Smooth muscle cell (in vitro differentiated cells): ENCODE measurements around the gene WDR27. TPM values are rescaled to one million over a fixed set of nuclear protein-coding genes. Genes with fewer than 3 reads are reported as not detected.

Experiments
- DNase-seq: peaks from one replicate; lab custom pipeline; 2025; ENCODE audit not compliant: unreplicated experiment; lab: John Stamatoyannopoulos, UW
- H2AFZ ChIP-seq: fragments of 200-600 bp; sonication (generic); 2 replicates; pipeline ENCODE4 v1.6.0; 2016; ENCODE audit warnings: antibody characterized with exemption, low read depth, mild to moderate bottlenecking
- H3F3A ChIP-seq: fragments of 200-600 bp; sonication (generic); 2 replicates; pipeline ENCODE4 v1.6.0; 2017; ENCODE audit warnings: antibody characterized with exemption, low read depth
- H3K27ac ChIP-seq: fragments of 200-600 bp; sonication (generic); 2 replicates; pipeline ENCODE4 v1.5.1; 2016; ENCODE audit warnings: low read depth, mild to moderate bottlenecking
- H3K27me3 ChIP-seq: fragments of 200-600 bp; sonication (generic); 2 replicates; pipeline ENCODE4 v1.6.1; 2016; ENCODE audit warnings: low read depth, mild to moderate bottlenecking
- H3K36me3 ChIP-seq: fragments of 200-600 bp; sonication (generic); 2 replicates; pipeline ENCODE4 v1.5.1; 2016; ENCODE audit warnings: low read depth
- H3K4me1 ChIP-seq: fragments of 200-600 bp; sonication (generic); 2 replicates; pipeline ENCODE4 v1.5.1; 2016; ENCODE audit warnings: low read depth
- H3K4me2 ChIP-seq: fragments of 200-600 bp; sonication (generic); 2 replicates; pipeline ENCODE4 v1.6.0; 2016; ENCODE audit warnings: mild to moderate bottlenecking
- H3K4me3 ChIP-seq: fragments of 200-600 bp; sonication (generic); 2 replicates; pipeline ENCODE4 v1.5.1; 2016; ENCODE audit warnings: mild to moderate bottlenecking
- H3K79me2 ChIP-seq: fragments of 200-600 bp; sonication (generic); 2 replicates; pipeline ENCODE4 v1.6.0; 2016; ENCODE audit warnings: low read depth, mild to moderate bottlenecking
- H3K9ac ChIP-seq: fragments of 200-600 bp; sonication (generic); 2 replicates; pipeline ENCODE4 v1.6.0; 2016; ENCODE audit warnings: low read depth
- H3K9me3 ChIP-seq: fragments of 200-600 bp; sonication (generic); replicated peaks from 2 replicates; pipeline ENCODE4 v1.5.1; 2016; ENCODE audit warnings: low read depth
- H4K20me1 ChIP-seq: fragments of 200-600 bp; sonication (generic); 2 replicates; pipeline ENCODE4 v1.6.0; 2016; ENCODE audit warnings: low read depth
- WGBS: methylation state at CpG from one replicate; pipeline ENCODE4 v1.1.7; 2016; ENCODE audit warnings: low lambda C conversion rate; 5-methylcytosine and 5-hydroxymethylcytosine counted together
- polyA plus RNA-seq: library from polyadenylated mRNA; unstranded; fragments of >200 nt; fragmentation: Nextera tagmentation; extraction: Ambion mirVana; gene quantifications from 2 replicates; pipeline ENCODE4 v1.2.1, GENCODE V29; 2016
- total RNA-seq: library from RNA; depleted of rRNA; stranded (reverse); fragments of >200 nt; gene quantifications from 2 replicates; pipeline ENCODE4 v1.2.3, GENCODE V29; 2014
- TF ChIP-seq, protein P1 (sequence below): fragments of 200-600 bp; sonication (generic); IDR thresholded peaks from 2 replicates; pipeline ENCODE4 v1.5.1; 2017; ENCODE audit warnings: borderline replicate concordance, mild to moderate bottlenecking, antibody characterized with exemption; ENCODE audit not compliant: insufficient read depth, poor library complexity, severe bottlenecking

WDR27 gene
- total and polyA plus RNA-seq, 2 experiments from 2014 or later: 26.0 to 47.0 TPM

DNA sequence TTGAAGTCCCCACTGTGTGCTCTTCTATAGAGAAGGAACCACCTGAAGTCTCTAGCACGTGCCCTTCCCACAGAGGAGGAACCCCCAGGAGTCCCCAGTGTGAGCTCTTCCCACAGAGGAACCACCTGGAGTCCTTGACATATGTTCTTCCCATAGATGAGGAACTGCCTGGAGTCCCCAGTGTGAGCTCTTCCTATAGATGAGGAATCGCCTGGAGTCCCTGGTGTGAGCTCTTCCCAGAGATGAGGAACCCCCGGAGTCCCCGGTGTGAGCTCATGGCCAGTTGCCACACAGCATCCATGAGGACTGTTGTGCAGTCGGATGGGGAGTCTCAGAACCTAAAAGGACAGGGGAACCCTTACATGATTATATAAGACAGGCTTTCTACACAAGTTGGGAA, 290.1 kb downstream of the WDR27 start:
- TF ChIP-seq, protein P1, sequence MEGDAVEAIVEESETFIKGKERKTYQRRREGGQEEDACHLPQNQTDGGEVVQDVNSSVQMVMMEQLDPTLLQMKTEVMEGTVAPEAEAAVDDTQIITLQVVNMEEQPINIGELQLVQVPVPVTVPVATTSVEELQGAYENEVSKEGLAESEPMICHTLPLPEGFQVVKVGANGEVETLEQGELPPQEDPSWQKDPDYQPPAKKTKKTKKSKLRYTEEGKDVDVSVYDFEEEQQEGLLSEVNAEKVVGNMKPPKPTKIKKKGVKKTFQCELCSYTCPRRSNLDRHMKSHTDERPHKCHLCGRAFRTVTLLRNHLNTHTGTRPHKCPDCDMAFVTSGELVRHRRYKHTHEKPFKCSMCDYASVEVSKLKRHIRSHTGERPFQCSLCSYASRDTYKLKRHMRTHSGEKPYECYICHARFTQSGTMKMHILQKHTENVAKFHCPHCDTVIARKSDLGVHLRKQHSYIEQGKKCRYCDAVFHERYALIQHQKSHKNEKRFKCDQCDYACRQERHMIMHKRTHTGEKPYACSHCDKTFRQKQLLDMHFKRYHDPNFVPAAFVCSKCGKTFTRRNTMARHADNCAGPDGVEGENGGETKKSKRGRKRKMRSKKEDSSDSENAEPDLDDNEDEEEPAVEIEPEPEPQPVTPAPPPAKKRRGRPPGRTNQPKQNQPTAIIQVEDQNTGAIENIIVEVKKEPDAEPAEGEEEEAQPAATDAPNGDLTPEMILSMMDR: no peak
- Histone ChIP-seq H3K36me3 (no peaks in the 10 kb centered on the region), H3K4me2 (no peak overlapping the region), H3K9ac (no peak overlapping the region), H2AFZ (no peak overlapping the region), H3K9me3 (no peaks in the 10 kb centered on the region), H3K4me1 (no peaks in the 10 kb centered on the region), H3F3A (no peaks in the 10 kb centered on the region), H3K79me2 (no peaks in the 10 kb centered on the region), H3K27ac (no peak overlapping the region), H3K4me3 (no peak overlapping the region), H3K27me3 (no peaks in the 10 kb centered on the region), H4K20me1 (no peaks in the 10 kb centered on the region)
- WGBS: 91% methylated on average over 5 of the region's 5 CpGs
- DNase-seq: no peak

- Histone ChIP-seq H3K4me2 (no peak overlapping the region), H2AFZ (no peak overlapping the region), H3K79me2 (no peaks in the 10 kb centered on the region), H3K4me1 (no peaks in the 10 kb centered on the region), H3K27me3 (no peaks in the 10 kb centered on the region), H3F3A (no peaks in the 10 kb centered on the region), H3K9ac (no peak overlapping the region), H3K9me3 (no peaks in the 10 kb centered on the region), H3K4me3 (no peak overlapping the region), H3K27ac (no peak overlapping the region), H3K36me3 (no peaks in the 10 kb centered on the region), H4K20me1 (no peaks in the 10 kb centered on the region)
- TF ChIP-seq, protein P1: no peak
- 95% methylated on average over 9 of the region's 9 CpGs for WGBS
- DNase-seq: no peak
Observed at GRCh38 chr6:169411296-169411695, 290.5 kb downstream of the WDR27 start.

DNA sequence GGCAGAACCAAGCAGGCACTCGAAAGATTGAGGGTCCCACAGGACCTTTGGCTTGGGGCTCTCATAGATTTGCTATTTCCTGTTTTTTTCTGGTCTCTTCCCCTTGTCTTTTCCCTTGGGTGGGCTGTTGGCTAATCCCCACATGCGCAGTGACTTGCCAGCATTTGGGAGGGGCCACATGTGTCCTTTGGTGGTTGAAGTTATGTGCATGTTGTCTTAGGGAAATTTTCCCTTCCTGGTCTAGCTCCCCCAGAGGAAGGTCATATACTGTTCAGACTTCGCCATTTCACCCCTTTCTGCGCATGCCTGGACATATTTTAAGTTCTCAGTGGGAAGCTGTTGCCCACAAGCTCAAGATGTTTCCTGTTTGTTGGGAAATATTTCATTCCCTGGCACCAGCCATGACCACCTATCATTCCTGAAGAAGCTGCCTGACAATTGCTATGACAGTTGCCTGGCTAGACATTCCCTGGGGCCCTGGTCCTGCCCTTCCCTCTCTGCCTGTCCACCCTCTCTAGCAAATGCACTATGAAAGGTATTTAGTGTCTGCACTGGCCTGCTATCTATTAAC, 292.0 kb downstream of the WDR27 start:
- Histone ChIP-seq H3K4me2 (no peak overlapping the region), H3K9ac (no peak overlapping the region), H3K4me3 (no peak overlapping the region), H3K9me3 (no peaks in the 10 kb centered on the region), H3K27me3 (no peaks in the 10 kb centered on the region), H3F3A (no peaks in the 10 kb centered on the region), H3K36me3 (no peaks in the 10 kb centered on the region), H3K27ac (no peak overlapping the region), H2AFZ (no peak overlapping the region), H3K4me1 (no peaks in the 10 kb centered on the region), H4K20me1 (no peaks in the 10 kb centered on the region), H3K79me2 (no peaks in the 10 kb centered on the region)
- TF ChIP-seq, protein P1: no peak
- DNase-seq: no peak
- WGBS: 89% methylated on average over 4 of the region's 4 CpGs

GRCh38 chr6:169407325-169407724, 294.5 kb downstream of the WDR27 start:
- Histone ChIP-seq H2AFZ (no peak overlapping the region), H3K9me3 (no peaks in the 10 kb centered on the region), H3F3A (no peaks in the 10 kb centered on the region), H3K4me2 (no peak overlapping the region), H3K4me3 (no peak overlapping the region), H3K4me1 (no peaks in the 10 kb centered on the region), H3K27me3 (no peaks in the 10 kb centered on the region), H3K9ac (no peak overlapping the region), H3K79me2 (no peaks in the 10 kb centered on the region), H3K27ac (no peak overlapping the region), H4K20me1 (no peaks in the 10 kb centered on the region), H3K36me3 (no peaks in the 10 kb centered on the region)
- WGBS: 84% methylated on average over 5 of the region's 5 CpGs
- TF ChIP-seq, protein P1: no peak
- DNase-seq: no peak
